DOHH2 (cell line): Measurements from ENCODE around the gene ATMIN.

Source experiments
- H3F3A ChIP-seq: fragments of 200-600 bp; sonication (generic), shearing (Covaris generic); 2 replicates; pipeline ENCODE4 v1.6.0; 2016; ENCODE audit warnings: antibody characterized with exemption, mild to moderate bottlenecking; ENCODE audit not compliant: control insufficient read depth, insufficient read depth
- H3K27ac ChIP-seq: fragments of 200-600 bp; sonication (generic); 2 replicates; pipeline ENCODE4 v1.5.1; 2014; ENCODE audit warnings: low read depth, mild to moderate bottlenecking, low read length, moderate library complexity
- H3K27me3 ChIP-seq: fragments of 200-600 bp; sonication (generic); 2 replicates; pipeline ENCODE4 v1.6.1; 2014; ENCODE audit warnings: mild to moderate bottlenecking, low read length, mixed read lengths; ENCODE audit not compliant: control insufficient read depth
- H3K36me3 ChIP-seq: fragments of 200-600 bp; sonication (generic); 2 replicates; pipeline ENCODE4 v1.6.1; 2014; ENCODE audit warnings: mild to moderate bottlenecking, low read length, moderate library complexity, mixed read lengths; ENCODE audit not compliant: control insufficient read depth
- H3K4me1 ChIP-seq: fragments of 200-600 bp; sonication (generic); 2 replicates; pipeline ENCODE4 v1.6.1; 2014; ENCODE audit warnings: mild to moderate bottlenecking, low read length, mixed read lengths; ENCODE audit not compliant: control insufficient read depth
- H3K4me2 ChIP-seq: fragments of 200-600 bp; sonication (generic); 2 replicates; pipeline ENCODE4 v1.6.0; 2014; ENCODE audit warnings: mild to moderate bottlenecking, low read length, moderate library complexity
- H3K4me3 ChIP-seq: fragments of 200-600 bp; sonication (generic); 2 replicates; pipeline ENCODE4 v1.5.1; 2014; ENCODE audit warnings: mild to moderate bottlenecking, low read length, mixed read lengths
- H3K79me2 ChIP-seq: fragments of 200-600 bp; sonication (generic); 2 replicates; pipeline ENCODE4 v1.6.1; 2014; ENCODE audit warnings: mild to moderate bottlenecking, low read length, mixed read lengths; ENCODE audit not compliant: control insufficient read depth
- H3K9me2 ChIP-seq: fragments of 200-600 bp; sonication (generic); replicated peaks from 2 replicates; pipeline ENCODE4 v1.6.1; 2014; ENCODE audit warnings: mild to moderate bottlenecking, low read length, mixed read lengths; ENCODE audit not compliant: control insufficient read depth
- H3K9me3 ChIP-seq: fragments of 200-600 bp; sonication (generic); 2 replicates; pipeline ENCODE4 v1.6.1; 2014; ENCODE audit warnings: antibody characterized with exemption, low read length, mixed read lengths; ENCODE audit not compliant: control insufficient read depth, insufficient read depth
- H4K20me1 ChIP-seq: fragments of 200-600 bp; sonication (generic); 2 replicates; pipeline ENCODE4 v1.6.0; 2014; ENCODE audit warnings: low read depth, mild to moderate bottlenecking, antibody characterized with exemption, low read length, moderate library complexity; ENCODE audit not compliant: control insufficient read depth, insufficient read depth
- EZH2phosphoT487 ChIP-seq: fragments of 200-600 bp; sonication (generic); IDR thresholded peaks from 2 replicates; pipeline ENCODE4 v1.6.1; 2017; ENCODE audit warnings: borderline replicate concordance, mild to moderate bottlenecking, antibody characterized with exemption, low read length, moderate library complexity, mixed read lengths
- TF ChIP-seq, protein P1 (sequence below): fragments of 200-600 bp; sonication (generic); IDR thresholded peaks from one replicate; pipeline ENCODE4 v1.5.1; 2014; ENCODE audit warnings: antibody characterized with exemption, mild to moderate bottlenecking, low read depth, low read length; ENCODE audit not compliant: poor library complexity, severe bottlenecking

The ATMIN gene

DNA sequence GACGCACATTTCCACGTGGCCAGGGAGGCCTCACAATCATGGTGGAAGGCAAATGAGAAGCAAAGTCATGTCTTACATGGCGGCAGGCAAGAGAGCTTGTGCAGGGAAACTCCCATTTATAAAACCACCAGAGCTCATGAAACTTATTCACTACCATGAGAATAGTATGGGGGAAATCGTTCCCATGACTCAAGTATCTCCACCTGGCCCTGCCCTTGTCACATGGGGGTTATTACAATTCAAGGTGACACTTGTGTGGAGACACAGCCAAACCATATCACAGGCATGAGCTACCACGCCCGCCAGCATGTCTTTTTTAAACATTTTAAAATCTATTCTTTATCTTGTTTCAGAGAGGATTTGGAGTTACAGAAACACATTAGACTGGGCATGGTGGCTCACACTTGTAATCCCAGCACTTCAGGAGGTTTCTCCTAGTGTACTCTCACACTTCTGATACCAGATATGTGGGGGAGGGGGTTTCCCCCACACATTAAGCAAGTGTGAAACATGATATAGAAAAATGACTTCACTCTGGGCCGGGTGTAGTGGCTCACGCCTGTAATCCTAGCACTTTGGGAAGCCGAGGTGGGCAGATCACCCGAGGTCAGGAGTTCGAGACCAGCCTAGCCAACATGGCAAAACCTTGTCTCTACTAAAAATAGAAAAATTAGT, 5.6 kb upstream of the ATMIN start:
- peaks cover 12% of the 10 kb centered on the region; the same call in 1 of the 2 replicates for H3F3A ChIP-seq
- H3K4me3 ChIP-seq: no peak overlapping the region
- TF ChIP-seq EZH2phosphoT487: no peak
- TF ChIP-seq, protein P1, sequence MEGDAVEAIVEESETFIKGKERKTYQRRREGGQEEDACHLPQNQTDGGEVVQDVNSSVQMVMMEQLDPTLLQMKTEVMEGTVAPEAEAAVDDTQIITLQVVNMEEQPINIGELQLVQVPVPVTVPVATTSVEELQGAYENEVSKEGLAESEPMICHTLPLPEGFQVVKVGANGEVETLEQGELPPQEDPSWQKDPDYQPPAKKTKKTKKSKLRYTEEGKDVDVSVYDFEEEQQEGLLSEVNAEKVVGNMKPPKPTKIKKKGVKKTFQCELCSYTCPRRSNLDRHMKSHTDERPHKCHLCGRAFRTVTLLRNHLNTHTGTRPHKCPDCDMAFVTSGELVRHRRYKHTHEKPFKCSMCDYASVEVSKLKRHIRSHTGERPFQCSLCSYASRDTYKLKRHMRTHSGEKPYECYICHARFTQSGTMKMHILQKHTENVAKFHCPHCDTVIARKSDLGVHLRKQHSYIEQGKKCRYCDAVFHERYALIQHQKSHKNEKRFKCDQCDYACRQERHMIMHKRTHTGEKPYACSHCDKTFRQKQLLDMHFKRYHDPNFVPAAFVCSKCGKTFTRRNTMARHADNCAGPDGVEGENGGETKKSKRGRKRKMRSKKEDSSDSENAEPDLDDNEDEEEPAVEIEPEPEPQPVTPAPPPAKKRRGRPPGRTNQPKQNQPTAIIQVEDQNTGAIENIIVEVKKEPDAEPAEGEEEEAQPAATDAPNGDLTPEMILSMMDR: no peak
- H4K20me1 ChIP-seq: no peaks in the 10 kb centered on the region
- peaks cover 47% of the 10 kb centered on the region for H3K36me3 ChIP-seq
- no peaks in the 10 kb centered on the region for H3K27me3 ChIP-seq
- H3K9me3 ChIP-seq: no peaks in the 10 kb centered on the region
- H3K4me2 ChIP-seq: no peak overlapping the region
- no peaks in the 10 kb centered on the region for H3K4me1 ChIP-seq
- H3K27ac ChIP-seq: no peak overlapping the region
- H3K9me2 ChIP-seq: no peaks in the 10 kb centered on the region
- H3K79me2 ChIP-seq: no peaks in the 10 kb centered on the region

DNA sequence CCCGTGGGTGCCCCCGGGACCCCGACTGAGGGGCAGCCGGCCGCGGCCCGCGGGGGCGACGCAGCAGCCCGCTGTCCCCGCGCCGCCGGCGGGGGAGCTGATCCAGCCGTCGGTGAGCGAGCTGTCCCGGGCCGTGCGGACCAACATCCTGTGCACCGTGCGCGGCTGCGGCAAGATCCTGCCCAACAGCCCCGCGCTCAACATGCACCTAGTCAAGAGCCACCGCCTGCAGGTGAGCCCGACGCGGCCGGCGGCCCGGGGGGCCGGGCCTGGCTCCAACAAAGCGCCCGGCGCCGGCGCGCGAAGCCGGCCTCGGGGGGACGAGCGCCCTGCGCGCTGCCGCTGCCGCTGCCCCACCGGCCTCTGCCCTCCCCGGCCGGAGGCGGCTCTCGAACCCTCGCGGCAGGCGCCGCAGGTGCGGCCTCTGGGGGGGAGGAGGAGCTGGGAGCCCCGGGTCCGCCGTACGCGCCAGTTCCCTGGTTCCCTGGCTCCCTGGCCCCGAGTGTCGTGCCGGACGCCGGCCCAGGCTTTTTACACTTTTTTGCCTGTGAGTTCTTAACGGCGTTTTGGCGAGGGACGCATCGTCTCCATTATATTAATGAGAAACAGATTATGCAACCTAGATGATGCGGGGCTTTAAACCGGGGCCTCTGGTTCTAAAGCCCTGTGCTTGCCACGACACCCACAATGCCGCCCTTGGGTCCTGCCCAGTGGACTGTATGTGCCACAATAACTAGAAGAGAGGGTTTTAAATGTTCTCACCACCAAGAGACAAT, 521 bp downstream of the ATMIN start:
- Histone ChIP-seq H3K36me3 (peaks cover 9% of the 10 kb centered on the region), H3K4me3 (peak overlapping the region; percentile 84), H4K20me1 (0 out of 2 replicates have a peak, but pooled peaks cover 3% of the 10 kb centered on the region)

DNA sequence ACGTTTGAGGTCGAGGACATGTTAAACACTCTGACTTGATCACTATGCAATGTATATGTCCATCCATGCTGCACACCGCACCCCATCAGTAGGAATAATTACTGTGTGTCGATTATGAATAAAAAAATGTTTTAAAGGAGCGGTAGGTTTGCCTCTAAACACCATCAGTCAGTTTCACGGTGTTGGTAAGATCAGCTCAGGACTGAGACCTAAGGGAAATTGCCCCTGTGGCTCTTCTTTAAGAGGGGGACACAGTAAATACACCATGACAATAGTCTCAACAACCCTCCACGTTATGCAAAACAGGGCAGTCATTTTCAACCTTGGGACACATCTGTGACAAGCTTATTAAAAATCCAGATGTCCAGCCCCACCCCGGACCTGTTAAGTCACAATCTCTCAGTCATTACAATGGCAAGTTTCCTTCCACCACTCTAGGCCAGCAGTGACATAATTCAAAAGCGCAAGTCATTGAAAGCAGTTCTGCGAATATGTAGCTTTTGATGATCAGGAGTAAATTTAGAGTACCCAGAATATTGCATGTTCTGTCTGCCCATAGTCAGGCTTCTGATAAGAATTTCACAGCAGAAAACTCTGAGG, 1.2 kb downstream of the ATMIN start:
- Histone ChIP-seq H3K9me2 (no peaks in the 10 kb centered on the region), H3K79me2 (peaks cover 38% of the 10 kb centered on the region), H3K27ac (no peak overlapping the region; the same call in 1 of the 2 replicates), H3K36me3 (peaks cover 12% of the 10 kb centered on the region), H3K4me2 (peak overlapping the region; percentile 90), H3F3A (peaks cover 10% of the 10 kb centered on the region; the same call in 1 of the 2 replicates), H4K20me1 (0 out of 2 replicates have a peak, but pooled peaks cover 3% of the 10 kb centered on the region), H3K4me1 (peaks cover 13% of the 10 kb centered on the region), H3K9me3 (no peaks in the 10 kb centered on the region), H3K27me3 (no peaks in the 10 kb centered on the region), H3K4me3 (peak overlapping the region; percentile 84)
- TF ChIP-seq, protein P1: no peak
- no peak for TF ChIP-seq EZH2phosphoT487

More for the DNA sequence above, 521 bp downstream of the ATMIN start:
- no peaks in the 10 kb centered on the region for H3K9me3 ChIP-seq
- H3K27ac ChIP-seq: no peak overlapping the region; the same call in 1 of the 2 replicates
- peaks cover 13% of the 10 kb centered on the region for H3K4me1 ChIP-seq
- TF ChIP-seq, protein P1: no peak
- no peak for TF ChIP-seq EZH2phosphoT487
- peak overlapping the region; percentile 90 for H3K4me2 ChIP-seq
- no peaks in the 10 kb centered on the region for H3K9me2 ChIP-seq
- H3K27me3 ChIP-seq: no peaks in the 10 kb centered on the region
- H3K79me2 ChIP-seq: peaks cover 38% of the 10 kb centered on the region
- H3F3A ChIP-seq: peaks cover 11% of the 10 kb centered on the region; the same call in 1 of the 2 replicates
